ENCODE measurements around the gene SRGAP1. TPM values are rescaled to one million over a fixed set of nuclear protein-coding genes. Genes with fewer than 3 reads are reported as not detected.

The SRGAP1 gene
- total and polyA plus RNA-seq, 2 of the 8 experiments (the other 6 are each of a cell fraction or from before 2014, with no cell fraction given): 3.2 to 7.3 TPM

- no peak for TF ChIP-seq MAX (IDR thresholded peaks at IDR 0.05)
Observed at GRCh38 chr12:63965936-63966605, 121.6 kb downstream of the SRGAP1 start (continued).
